HG02678 (cell line): Measurements from ENCODE around the gene LDB1.

Source experiments
- ATAC-seq: cut with Tn5 transposase; IDR thresholded peaks from one replicate; pipeline ENCODE4 v1.9.1; 2021; ENCODE audit warnings: mild to moderate bottlenecking, moderate library complexity; ENCODE audit not compliant: unreplicated experiment

Gene LDB1

DNA sequence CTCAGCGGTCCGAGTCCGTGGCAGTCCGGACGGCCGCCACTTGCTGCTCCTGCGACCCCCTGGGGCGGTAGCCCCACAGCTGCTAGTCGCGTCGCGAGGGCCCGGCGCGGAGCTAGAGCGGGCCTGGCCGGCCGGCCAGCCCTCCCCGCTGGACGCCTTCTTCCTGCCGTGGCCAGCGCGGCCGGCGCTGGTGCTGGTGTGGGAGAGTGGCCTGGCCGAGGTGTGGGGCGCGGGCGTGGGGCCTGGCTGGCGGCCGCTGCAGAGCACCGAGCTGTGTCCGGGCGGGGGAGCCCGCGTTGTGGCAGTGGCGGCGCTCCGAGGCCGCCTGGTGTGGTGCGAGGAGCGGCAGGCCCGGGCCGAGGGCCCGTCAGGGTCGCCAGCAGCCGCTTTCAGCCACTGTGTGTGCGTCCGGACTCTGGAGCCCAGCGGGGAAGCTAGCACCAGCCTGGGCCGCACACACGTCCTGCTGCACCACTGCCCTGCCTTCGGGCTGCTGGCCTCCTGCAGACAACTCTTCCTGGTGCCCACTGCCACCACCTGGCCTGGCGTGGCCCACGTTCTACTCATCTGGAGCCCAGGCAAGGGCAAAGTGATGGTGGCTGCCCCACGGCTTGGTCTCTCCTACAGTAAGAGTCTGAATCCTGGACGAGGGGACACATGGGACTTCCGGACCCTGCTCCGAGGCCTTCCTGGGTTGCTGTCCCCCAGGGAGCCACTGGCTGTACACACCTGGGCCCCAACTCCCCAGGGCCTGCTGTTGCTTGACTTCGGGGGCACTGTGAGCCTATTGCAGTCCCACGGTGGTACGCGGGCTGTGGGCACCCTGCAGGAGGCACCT is 54.4 kb downstream of the LDB1 start:
- peak; percentile 23 for ATAC-seq

- peak; percentile 96 for ATAC-seq
Measured at GRCh38 chr10:102064868-102065560, 55.2 kb downstream of the LDB1 start, which contains the start of gene HPS6. TSS of gene HPS6 (plus strand) at chr10:102065349. CDS start at chr10:102065475, 126 bp downstream.

GRCh38 chr10:102064503-102064867 is 55.7 kb downstream of the LDB1 start:
- no peak for ATAC-seq

DNA sequence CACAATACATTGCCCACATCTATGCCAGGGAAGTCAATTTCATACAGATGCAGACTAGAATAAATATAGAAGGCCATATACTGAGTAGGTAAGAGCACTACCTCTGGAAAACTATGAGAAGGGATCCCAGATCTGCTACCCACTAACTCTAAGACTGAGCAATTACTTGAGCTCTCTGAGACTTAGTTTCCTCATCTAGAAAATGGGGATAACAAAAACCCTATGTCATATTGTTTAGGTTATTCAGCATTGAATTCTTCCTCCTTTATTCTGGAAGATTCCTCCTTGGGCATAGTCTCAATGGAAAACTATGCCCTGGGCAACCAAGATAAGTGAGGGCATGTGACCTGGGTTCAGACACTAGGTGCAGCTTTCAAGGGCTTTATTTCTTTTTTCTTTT is 60.2 kb downstream of the LDB1 start:
- no peak for ATAC-seq
